SK-N-MC (cell line): ENCODE measurements around the gene CLIC4.
"Not testable (repeated sequence)": the region's sequence is repeated elsewhere in the genome, so short reads cannot be mapped to it uniquely, and the experiment has no call there.

Experiments
- DNase-seq: peaks from one replicate; pipeline ENCODE4 v3.0.0-alpha.2; 2011; ENCODE audit warnings: low read depth, low spot score
- H3K27ac ChIP-seq: fragments of 200-600 bp; sonication (generic); 2 replicates; pipeline ENCODE4 v1.5.1; 2016; ENCODE audit warnings: mixed run types
- H3K36me3 ChIP-seq: fragments of 200-600 bp; sonication (generic); 2 replicates; pipeline ENCODE4 v1.6.1; 2017; ENCODE audit warnings: antibody characterized with exemption, low read length, mixed read lengths; ENCODE audit not compliant: insufficient read depth
- H3K4me3 ChIP-seq: fragments of 200-600 bp; sonication (generic); 2 replicates; pipeline ENCODE4 v1.5.1; 2016
- H3K9ac ChIP-seq: fragments of 200-600 bp; sonication (generic); 2 replicates; pipeline ENCODE4 v1.8.0; 2017; ENCODE audit warnings: mixed run types, mixed read lengths; ENCODE audit not compliant: insufficient read length
- H3K9me3 ChIP-seq: fragments of 200-600 bp; sonication (generic); 2 replicates; pipeline ENCODE4 v1.6.1; 2017; ENCODE audit warnings: low read depth, mild to moderate bottlenecking, antibody characterized with exemption, low read length, moderate library complexity, mixed read lengths
- EZH2 ChIP-seq: fragments of 200-600 bp; sonication (generic); IDR thresholded peaks from one replicate; pipeline ENCODE4 v1.6.1; 2017; ENCODE audit warnings: antibody characterized with exemption
- FOXP2 ChIP-seq: optimal IDR thresholded peaks from 2 replicates; pipeline ENCODE3; 2011; ENCODE audit warnings: mild to moderate bottlenecking, moderate library complexity; ENCODE audit not compliant: insufficient read depth; ENCODE audit errors: extremely low read length, control extremely low read depth
- POLR2AphosphoS5 ChIP-seq: IDR thresholded peaks from 2 replicates; pipeline ENCODE4 v1.6.1; 2012; ENCODE audit warnings: mild to moderate bottlenecking, low read depth, low read length, borderline replicate concordance

Gene CLIC4

DNA sequence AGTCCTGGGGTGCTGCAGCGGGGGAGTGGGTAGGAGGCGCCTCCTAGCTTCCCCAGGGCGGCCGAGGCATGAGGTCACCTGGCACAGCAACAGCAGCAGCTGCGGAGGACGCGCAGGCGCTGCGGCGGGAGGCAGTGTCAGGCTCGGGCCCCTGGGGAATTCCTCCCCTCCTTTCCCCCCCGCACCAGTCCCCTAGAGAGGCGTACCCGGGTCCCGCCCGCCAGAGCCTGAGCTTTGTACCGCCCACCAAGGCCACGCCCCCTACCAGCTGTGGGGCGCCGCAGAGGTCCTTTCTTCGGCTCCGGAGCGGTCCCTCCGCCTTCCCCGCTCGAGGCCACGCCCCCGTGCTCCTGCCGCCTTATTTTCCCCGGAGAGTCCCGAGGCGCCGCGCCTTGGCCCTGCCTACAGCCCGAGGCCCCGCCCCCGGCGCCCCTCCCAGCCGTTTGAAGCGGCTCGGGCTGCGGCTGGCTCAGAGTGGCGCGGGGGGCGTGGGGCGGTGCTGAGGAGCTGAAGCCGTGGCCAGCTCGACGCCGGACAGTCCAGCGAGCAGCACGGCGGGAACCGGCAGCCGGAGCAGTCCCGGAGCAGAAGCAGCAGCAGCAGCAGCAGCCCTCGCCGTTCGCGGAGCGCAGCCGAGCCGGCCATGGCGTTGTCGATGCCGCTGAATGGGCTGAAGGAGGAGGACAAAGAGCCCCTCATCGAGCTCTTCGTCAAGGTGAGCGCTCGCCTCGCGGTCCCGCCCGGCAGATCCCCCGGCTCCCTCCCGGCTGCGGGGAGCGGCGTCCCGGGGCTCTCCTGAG lies at the start of gene CLIC4:
Gene CLIC4, plus strand, starts transcription at position 537 of the 800 bp plus-strand sequence. Its CDS starts 107 bp downstream, at position 644.
- peak; percentile 93 for DNase-seq
- peaks cover 24% of the 10 kb centered on the region for H3K36me3 ChIP-seq
- H3K9ac ChIP-seq, result peak within 1 kb of the TSS; percentile 100
- peak within 1 kb of the TSS; percentile 97 for H3K4me3 ChIP-seq
- TF ChIP-seq POLR2AphosphoS5 (peak; percentile 93), EZH2 (no peak), FOXP2 (peak; percentile 56)
- no peaks in the 10 kb centered on the region for H3K9me3 ChIP-seq
- peak within 1 kb of the TSS; percentile 97 for H3K27ac ChIP-seq

DNA sequence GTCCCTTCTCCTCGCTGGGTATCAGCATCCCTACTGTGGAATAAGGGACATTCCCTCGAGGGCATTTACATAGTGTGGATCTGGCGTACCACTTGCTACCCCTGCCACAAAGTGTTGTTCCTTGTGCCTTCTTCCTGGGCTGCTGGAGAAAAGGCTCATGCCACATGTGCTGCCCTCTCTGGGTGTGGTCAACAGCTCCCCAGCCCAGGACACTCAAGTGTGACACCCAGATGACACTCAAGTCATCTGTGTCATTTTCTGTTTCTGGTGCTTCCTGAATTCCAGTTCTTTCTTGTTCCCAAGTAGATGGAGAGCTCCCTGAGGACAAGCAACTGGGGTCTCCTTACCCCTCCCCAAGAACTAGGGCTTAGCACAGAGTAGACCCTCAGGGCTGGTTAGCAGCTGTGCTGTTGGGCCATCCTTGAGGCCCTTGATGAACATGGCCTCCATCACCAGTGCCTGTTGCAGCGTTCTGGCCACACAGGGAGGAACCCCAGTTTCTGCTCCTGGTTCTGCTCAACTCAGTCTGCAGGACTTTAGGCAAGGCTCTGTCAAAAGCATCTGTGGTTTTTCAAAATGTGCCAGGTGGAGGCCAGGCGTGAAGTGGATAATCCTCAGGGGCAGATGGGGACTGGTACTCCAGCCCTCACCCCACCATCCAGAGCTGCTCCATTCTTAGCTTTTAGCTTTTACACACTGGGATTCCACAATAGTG lies 49.0 kb upstream of the CLIC4 start:
- TF ChIP-seq EZH2 (no peak), FOXP2 (no peak), POLR2AphosphoS5 (no peak)
- Histone ChIP-seq H3K36me3 (no peaks in the 10 kb centered on the region), H3K9me3 (no peaks in the 10 kb centered on the region), H3K4me3 (no peak overlapping the region), H3K9ac (no peak overlapping the region), H3K27ac (peak overlapping the region; percentile 28; the same call in 1 of the 2 replicates)
- no peak for DNase-seq

DNA sequence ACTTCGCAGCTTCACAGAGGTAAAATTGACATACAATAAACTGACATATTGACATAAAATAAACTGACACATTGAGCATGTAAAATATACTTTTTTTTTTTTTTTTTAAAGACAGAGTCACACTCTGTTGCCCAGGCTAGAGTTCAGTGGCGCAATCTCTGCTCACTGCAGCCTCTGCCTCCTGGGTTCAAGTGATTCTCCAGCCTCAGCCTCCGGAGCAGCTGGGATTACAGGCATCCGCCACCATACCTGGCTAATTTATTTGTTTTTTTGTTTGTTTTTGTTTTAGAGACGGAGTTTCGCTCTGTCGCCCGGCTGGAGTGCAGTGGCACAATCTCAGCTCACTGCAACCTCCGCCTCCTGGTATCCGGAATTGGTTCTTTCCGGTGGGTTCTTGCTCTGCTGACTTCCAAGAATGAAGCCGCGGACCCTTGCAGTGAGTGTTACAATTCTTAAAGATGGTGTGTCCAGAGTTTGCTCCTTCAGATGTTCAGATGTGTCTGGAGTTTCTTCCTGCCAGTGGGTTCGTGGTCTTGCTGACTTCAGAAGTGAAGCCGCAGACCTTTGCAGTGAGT lies 48.4 kb upstream of the CLIC4 start:
- Histone ChIP-seq H3K4me3 (no peak overlapping the region), H3K36me3 (no peaks in the 10 kb centered on the region), H3K9ac (no peak overlapping the region), H3K9me3 (no peaks in the 10 kb centered on the region), H3K27ac (no peak overlapping the region)
- TF ChIP-seq POLR2AphosphoS5 (no peak), EZH2 (no peak), FOXP2 (no peak)
- DNase-seq, result no peak

DNA sequence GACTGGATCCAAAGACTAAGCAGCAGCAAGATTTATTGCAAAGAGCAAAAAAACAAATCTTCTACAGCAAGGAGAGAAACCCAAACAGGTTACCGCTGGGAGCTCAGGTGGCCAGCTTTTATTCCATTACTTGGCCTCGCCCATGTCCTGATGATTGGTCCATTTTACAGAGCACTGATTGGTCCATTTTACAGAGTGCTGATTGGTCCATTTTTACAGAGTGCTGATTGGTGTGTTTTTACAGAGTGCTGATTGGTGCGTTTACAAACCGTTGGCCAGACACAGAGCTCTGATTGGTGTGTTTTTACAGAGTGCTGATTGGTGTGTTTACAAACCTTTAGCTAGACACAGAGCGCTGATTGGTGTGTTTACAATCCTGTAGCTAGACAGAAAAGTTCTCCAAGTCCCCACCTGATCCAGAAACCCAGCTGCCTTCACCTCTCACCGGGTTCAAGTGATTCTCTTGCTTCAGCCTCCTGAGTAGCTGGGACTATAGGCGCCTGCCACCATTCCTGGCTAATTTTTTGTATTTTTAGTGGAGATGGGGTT lies 47.7 kb upstream of the CLIC4 start:
- H3K4me3 ChIP-seq, H3K36me3 ChIP-seq, H3K9ac ChIP-seq, DNase-seq, H3K9me3 ChIP-seq, H3K27ac ChIP-seq: not testable (repeated sequence)

DNA sequence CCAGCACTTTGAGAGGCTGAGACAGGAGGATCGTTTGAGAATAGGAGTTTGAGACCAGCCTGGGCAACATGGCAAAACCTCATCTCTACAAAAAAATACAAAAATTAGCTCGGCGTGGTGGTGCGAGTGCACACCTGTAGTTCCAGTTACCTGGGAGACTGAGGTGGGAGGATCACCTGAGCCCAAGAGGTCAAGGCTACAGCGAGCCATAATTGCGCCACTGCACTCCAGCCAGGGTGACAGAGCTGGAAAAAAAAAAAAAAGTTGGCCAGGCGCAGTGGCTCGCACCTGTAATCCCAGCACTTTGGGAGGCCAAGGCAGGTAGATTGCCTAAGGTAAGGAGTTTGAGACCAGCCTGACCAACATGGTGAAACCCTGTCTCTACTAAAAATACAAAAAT lies 46.9 kb upstream of the CLIC4 start:
- DNase-seq, H3K9me3 ChIP-seq, H3K36me3 ChIP-seq, H3K4me3 ChIP-seq, H3K27ac ChIP-seq, H3K9ac ChIP-seq: not testable (repeated sequence)

DNA sequence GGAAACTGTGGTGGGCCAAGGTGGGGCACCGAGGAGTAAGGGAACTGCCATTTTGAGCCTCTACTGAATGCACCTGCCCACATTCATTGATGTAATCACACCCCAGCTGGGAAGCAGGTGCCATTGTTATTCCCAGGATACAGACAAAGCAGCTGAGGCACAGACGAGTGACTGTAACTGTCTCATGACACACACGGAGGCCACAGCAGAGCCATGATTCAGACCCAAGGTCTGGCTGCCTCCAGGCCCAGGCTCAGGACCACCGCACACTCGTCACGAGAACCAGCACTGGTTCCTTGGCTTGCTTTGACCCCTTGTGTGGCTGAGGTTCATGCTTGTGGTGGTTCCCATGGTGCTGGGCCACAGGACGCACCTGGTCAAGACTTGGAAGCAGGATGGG lies 45.6 kb upstream of the CLIC4 start:
- no peak overlapping the region for H3K27ac ChIP-seq
- DNase-seq, result no peak
- H3K36me3 ChIP-seq, result no peaks in the 10 kb centered on the region
- TF ChIP-seq EZH2 (no peak), POLR2AphosphoS5 (no peak), FOXP2 (no peak)
- H3K9me3 ChIP-seq, result no peaks in the 10 kb centered on the region
- no peak overlapping the region for H3K4me3 ChIP-seq
- H3K9ac ChIP-seq, result no peak overlapping the region

DNA sequence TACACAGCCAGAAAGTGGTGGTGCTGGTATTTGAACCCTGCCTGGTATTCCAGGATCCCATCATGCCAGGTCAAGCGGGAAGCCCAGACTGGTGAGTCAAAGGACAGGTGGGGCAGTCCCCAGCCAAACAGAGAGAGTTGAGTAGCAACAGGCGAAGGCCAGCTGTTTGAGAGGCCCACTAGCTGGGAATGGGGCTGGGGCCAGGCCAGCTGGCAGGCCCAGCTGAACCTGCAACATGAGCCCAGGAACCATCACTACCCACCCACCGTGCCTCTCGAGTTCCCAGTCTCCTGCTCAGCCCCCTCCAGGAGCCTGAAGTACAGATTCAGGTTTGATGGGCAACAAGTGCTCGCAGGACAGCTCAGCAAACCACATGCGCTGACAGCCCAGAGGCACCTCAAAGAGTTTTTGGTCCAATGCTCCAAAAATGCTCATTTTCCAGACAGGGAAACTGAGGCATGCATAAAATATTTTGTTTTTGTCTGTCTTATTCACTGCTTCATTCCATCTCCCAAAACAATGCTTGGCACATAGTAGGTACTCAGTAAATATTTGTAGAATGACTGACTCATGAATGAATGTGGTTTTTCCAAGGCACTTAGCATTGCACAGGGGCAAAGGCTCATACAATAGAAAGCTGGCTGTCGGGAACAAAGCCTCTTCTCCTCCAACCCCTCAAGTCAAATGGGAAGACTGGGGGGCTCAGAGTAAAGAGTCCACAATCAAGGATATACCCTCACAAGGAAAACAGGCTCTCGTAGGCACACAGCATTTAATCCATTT lies 42.5 kb upstream of the CLIC4 start:
- TF ChIP-seq EZH2, result no peak
- TF ChIP-seq FOXP2, result no peak
- TF ChIP-seq POLR2AphosphoS5, result no peak
- no peak overlapping the region for H3K27ac ChIP-seq
- no peak for DNase-seq
- H3K9me3 ChIP-seq, result no peaks in the 10 kb centered on the region
- no peak overlapping the region for H3K4me3 ChIP-seq
- no peak overlapping the region for H3K9ac ChIP-seq
- no peaks in the 10 kb centered on the region for H3K36me3 ChIP-seq
